Ascending aorta (tissue), 2 donors: Measurements from ENCODE around the gene CAMTA1. TPM values are rescaled to one million over a fixed set of nuclear protein-coding genes. Genes with fewer than 3 reads are reported as not detected.

ENCODE experiments used
- DNase-seq, 2 donors: peaks; one replicate each; pipeline ENCODE4 v3.0.0-alpha.2; 2019; ENCODE audit warnings: low spot score in 2 of 2
- H3K27ac ChIP-seq, 2 donors: fragments of 200-600 bp; sonication (generic); one replicate each; pipeline ENCODE4 v1.5.1; 2016 to 2017; ENCODE audit warnings: mild to moderate bottlenecking in 1 of 2
- H3K27me3 ChIP-seq: fragments of 200-600 bp; sonication (generic); one replicate; pipeline ENCODE4 v1.5.1; 2017
- H3K36me3 ChIP-seq, 2 donors: fragments of 200-600 bp; sonication (generic); one replicate each; pipeline ENCODE4 v1.5.1; 2016
- H3K4me1 ChIP-seq, 2 donors: fragments of 200-600 bp; sonication (generic); one replicate each; pipeline ENCODE4 v1.5.1; 2016 to 2017; ENCODE audit warnings: mild to moderate bottlenecking in 1 of 2
- H3K4me3 ChIP-seq, 2 donors: fragments of 200-600 bp; sonication (generic); one replicate each; pipeline ENCODE4 v1.5.1; 2016 to 2017; ENCODE audit warnings: mild to moderate bottlenecking in 1 of 2
- H3K9me3 ChIP-seq, 2 donors: fragments of 200-600 bp; sonication (generic); one replicate each; pipeline ENCODE4 v1.5.1; 2016
- intact Hi-C: fragments of 100-400 bp; cut with DNase I; formaldehyde crosslinking; loops from one replicate; pipeline ENCODE4 v1.15.1; 2023
- total RNA-seq: library from RNA; depleted of rRNA; stranded (reverse); fragments of >200 nt; gene quantifications from one replicate; pipeline ENCODE4 v1.1.0, GENCODE V29; 2016
- TF ChIP-seq, protein P1 (sequence below), 3 experiments: fragments of 200-600 bp in 2 of 3; fragments of 450-650 bp in 1 of 3; sonication (generic) in 2 of 3; IDR thresholded peaks; one replicate each; pipeline ENCODE4 v1.5.1; 2016 to 2019; ENCODE audit warnings: antibody characterized with exemption in 3 of 3, mild to moderate bottlenecking in 1 of 3, moderate library complexity in 1 of 3

Gene CAMTA1
- total RNA-seq, 1 donor from 2014 or later: 53.3 TPM

DNA sequence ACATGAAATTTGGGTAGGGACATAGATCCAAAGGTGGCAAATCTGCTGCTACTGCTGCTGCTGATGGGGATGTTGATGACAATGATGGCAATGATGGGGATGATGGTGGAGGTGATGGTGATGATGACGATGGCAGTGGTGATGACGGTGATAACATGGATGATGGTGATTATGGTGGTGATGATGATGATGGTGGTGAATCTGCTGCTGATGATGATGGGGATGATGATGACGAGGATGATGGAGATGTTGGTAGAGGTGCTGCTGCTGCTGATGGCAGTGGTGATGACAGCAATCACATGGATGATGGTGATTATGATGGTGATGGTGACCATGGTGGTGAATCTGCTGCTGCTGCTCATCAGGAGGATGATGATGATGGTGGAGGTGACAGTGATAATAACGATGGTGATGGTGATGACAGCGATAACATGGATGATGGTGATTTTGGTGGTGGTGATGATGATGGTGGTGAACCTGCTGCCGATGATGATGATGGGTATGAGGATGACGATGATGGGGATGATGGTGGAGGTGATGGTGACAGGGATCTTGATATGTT is 644.9 kb downstream of the CAMTA1 start:
- Histone ChIP-seq H3K27me3 (no peaks in the 10 kb centered on the region), H3K27ac (no peak overlapping the region), H3K9me3 (no peaks in the 10 kb centered on the region), H3K36me3 (no peaks in the 10 kb centered on the region), H3K4me3 (no peak overlapping the region), H3K4me1 (no peaks in the 10 kb centered on the region)
- DNase-seq: no peak
- TF ChIP-seq, protein P1, sequence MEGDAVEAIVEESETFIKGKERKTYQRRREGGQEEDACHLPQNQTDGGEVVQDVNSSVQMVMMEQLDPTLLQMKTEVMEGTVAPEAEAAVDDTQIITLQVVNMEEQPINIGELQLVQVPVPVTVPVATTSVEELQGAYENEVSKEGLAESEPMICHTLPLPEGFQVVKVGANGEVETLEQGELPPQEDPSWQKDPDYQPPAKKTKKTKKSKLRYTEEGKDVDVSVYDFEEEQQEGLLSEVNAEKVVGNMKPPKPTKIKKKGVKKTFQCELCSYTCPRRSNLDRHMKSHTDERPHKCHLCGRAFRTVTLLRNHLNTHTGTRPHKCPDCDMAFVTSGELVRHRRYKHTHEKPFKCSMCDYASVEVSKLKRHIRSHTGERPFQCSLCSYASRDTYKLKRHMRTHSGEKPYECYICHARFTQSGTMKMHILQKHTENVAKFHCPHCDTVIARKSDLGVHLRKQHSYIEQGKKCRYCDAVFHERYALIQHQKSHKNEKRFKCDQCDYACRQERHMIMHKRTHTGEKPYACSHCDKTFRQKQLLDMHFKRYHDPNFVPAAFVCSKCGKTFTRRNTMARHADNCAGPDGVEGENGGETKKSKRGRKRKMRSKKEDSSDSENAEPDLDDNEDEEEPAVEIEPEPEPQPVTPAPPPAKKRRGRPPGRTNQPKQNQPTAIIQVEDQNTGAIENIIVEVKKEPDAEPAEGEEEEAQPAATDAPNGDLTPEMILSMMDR (IDR thresholded peaks at IDR 0.05): no peak
- intact Hi-C loops: no loop called here

- intact Hi-C loops: no loop called here
- Histone ChIP-seq H3K4me1 (no peaks in the 10 kb centered on the region), H3K36me3 (no peaks in the 10 kb centered on the region), H3K27ac (no peak overlapping the region), H3K27me3 (no peaks in the 10 kb centered on the region), H3K4me3 (no peak overlapping the region), H3K9me3 (no peaks in the 10 kb centered on the region)
- TF ChIP-seq, protein P1 (IDR thresholded peaks at IDR 0.05): no peak
- no peak for DNase-seq
These were observed 645.4 kb downstream of the CAMTA1 start for GRCh38 chr1:7430691-7431090.

DNA sequence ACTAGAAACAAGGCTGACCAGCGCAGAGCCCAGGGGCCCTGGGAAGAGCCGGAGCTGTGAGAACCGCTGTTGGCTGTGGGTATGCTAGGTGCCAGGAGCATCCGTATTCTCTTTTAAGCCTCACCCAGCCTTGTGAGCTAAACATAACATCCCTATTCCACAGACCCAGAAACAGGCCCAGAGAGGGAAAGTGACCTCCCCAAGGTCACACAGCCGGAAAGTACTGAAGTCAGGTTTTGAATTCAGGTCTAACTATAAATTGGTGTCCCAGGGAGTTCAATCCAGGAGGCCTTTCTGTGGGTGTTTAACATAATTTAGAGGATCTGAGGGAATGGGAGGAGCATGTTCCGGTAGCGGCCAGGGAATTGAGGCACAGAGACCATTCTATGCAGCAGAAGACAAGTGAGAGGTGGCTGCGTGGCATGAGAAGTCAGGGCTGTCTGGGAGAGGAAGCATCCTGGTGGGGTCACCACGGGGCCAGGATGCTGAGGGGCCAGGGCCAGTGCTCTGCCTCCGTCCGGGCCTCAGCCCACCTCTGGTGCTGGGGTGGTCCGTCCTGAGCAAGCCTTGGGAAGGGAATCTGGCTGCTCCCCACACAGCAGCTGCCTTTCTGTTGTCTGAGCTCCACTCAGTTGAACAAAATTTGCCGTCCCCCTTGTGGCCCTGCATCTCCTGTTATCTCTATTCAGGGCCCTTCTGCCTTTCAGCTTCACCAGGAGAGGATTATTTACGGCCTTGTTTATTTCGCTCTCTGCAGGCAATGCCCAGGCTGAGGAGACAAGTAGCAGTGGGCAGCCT is 647.0 kb downstream of the CAMTA1 start:
- Histone ChIP-seq H3K9me3 (no peaks in the 10 kb centered on the region), H3K4me3 (no peak overlapping the region), H3K4me1 (no peaks in the 10 kb centered on the region), H3K36me3 (no peaks in the 10 kb centered on the region), H3K27me3 (no peaks in the 10 kb centered on the region), H3K27ac (no peak overlapping the region)
- no peak for DNase-seq
- intact Hi-C loops: no loop called here
- TF ChIP-seq, protein P1 (IDR thresholded peaks at IDR 0.05): no peak

DNA sequence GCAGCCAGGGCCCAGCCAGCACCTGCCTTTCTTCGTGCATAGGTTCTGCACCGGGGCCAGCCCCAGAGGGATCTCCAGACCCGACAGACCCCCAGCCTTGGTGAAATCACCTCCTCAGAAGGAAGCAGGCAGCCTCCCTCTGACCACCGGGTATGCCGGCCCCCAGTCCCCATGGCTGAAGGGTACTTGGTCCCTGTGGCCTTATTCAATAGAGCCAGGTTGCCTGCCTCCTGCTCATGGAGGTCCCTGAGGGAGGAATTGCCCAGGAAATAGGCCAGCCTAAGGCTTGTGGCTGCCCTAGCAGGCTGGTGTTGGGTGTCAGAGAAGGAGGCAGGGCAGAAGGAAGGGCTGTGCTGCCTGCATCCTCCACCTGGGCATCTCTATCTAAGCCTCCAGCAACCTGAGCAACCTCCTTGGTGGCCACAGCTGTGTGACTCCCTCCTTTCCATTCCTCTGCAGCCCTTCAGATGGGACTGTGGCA is 647.7 kb downstream of the CAMTA1 start:
- H3K36me3 ChIP-seq: no peaks in the 10 kb centered on the region
- no peak overlapping the region for H3K4me3 ChIP-seq
- TF ChIP-seq, protein P1 (IDR thresholded peaks at IDR 0.05): no peak
- DNase-seq: no peak
- no peaks in the 10 kb centered on the region for H3K4me1 ChIP-seq
- no peak overlapping the region for H3K27ac ChIP-seq
- H3K27me3 ChIP-seq: no peaks in the 10 kb centered on the region
- H3K9me3 ChIP-seq: no peaks in the 10 kb centered on the region
- intact Hi-C loops: no loop called here

DNA sequence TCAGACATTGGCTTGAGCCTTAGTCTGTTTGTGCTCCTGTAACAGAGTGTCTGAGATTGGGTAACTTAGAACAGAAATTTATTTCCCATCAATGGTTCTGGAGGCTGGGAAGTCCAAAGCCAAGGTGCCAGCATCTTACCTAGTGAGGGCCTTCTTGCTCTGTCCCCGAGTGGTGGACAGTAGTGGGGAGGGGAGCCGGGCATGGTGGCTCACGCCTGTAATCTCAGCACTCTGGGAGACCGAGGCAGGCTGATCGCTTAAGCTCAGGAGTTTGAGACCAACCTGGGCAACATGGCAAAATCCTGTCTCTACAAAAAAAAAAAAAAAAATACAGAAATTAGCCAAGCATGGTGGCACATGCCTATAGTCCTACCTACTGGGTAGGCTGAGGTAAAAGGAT is 649.3 kb downstream of the CAMTA1 start:
- TF ChIP-seq, protein P1 (IDR thresholded peaks at IDR 0.05): no peak
- Histone ChIP-seq H3K9me3 (no peaks in the 10 kb centered on the region), H3K4me1 (no peaks in the 10 kb centered on the region), H3K4me3 (no peak overlapping the region), H3K27ac (no peak overlapping the region), H3K36me3 (no peaks in the 10 kb centered on the region), H3K27me3 (no peaks in the 10 kb centered on the region)
- intact Hi-C loops: no loop called here
- no peak for DNase-seq
